Measurements from ENCODE around the gene BAIAP2L1.

BAIAP2L1 gene

GRCh38 chr7:98357751-98358161 lies 43.1 kb downstream of the BAIAP2L1 start:
- peak; percentile 40 for DNase-seq (ENCODE audit: low read depth)

GRCh38 chr7:98355250-98355538 lies 45.7 kb downstream of the BAIAP2L1 start:
- DNase-seq (ENCODE audit: low read depth), result no peak

DNA sequence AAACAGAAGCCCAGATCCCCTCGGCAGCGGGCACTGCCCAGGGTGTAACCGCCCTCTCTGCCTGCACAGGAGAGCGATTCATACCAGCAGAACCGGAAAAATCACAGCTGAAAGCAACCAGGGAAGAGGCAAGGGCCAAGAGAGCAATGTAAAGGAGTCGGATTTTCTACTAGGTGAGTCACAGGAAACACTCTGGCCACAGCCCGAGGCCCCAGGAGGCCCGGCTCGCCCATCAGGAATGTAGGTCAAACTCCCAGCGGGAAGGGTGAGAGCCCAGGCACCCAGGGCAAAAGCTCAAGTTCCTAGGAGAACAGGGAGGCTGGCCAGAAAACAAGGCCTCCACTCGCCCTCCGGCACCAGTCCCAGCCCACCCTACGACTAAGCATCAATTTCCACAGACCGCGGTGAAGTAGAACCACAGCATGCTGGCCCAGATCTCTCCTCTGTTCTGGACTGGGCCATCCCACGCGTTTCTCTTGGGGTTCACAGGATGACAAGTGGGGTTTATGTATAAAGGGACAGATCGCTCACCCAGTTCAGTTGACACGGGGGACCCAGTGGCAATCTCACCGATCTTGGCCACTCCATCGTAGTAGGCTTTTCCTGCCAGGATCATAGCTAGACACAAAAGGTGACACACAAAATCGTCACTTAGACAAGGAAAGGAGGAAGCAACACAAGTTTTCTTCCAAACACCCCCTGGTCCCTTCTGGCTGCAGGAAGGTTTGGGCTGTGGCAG lies 46.2 kb downstream of the BAIAP2L1 start:
- peak; percentile 58 for DNase-seq (ENCODE audit: low read depth)

DNA sequence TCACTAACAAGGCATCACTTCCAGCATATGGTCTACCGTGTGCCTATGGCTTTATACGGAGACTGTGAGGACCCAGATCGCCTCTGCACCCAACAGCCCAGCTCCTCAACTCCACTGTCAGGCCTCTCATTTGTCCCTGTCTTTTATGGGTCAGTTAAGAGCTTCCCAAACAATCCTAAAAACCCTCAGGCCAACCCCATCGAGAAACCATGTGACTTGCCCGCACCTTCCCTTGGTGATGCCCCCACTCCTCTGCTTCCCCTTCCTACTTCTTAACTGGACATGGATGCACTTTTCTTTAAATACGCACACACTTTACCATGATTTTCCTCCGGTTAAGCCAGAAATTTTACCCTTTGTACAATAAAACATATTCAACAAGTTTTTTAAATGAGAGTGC lies 46.8 kb downstream of the BAIAP2L1 start:
- DNase-seq (ENCODE audit: low read depth), result no peak

- peak; percentile 57 for DNase-seq (ENCODE audit: low read depth)
Observed at GRCh38 chr7:98352621-98353020, 48.3 kb downstream of the BAIAP2L1 start.

- DNase-seq (ENCODE audit: low read depth), result no peak
Observed at GRCh38 chr7:98351136-98351535, 49.8 kb downstream of the BAIAP2L1 start.

DNA sequence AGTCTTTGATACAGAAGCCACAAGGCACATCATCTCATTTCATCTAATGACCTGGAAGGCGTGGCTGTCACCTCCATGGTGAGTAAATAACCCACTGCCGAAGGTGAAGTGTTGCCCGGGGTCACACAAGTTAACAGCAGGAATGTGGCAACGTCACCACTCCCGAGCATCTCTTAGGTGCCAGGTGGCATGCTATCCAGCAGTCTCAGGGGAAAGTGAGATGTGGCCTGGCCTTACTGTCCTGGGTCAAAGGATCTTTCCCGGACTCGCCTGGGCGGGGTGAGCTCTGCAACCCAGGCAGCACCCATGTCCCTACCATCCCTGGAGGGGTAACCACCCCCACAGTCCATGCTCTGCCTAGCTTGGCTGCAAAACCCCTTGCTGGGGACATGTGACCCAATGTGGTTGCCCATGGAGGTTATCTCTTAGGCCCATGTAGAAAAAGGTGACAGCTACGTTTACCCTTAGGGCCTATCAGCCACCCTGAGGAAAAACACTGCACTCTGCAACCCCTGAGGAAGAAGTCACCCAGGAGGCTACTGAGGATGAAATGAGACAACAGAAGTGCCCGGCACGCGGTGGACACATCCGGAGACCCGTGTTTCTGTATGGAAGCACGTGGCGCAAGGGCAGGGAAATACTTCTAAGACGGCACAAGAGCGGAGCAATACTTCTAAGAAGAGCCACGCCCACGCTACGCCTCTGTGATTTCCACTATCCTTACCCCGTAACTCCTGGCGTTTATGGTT lies 52.0 kb downstream of the BAIAP2L1 start:
- no peak for DNase-seq (ENCODE audit: low read depth)

DNA sequence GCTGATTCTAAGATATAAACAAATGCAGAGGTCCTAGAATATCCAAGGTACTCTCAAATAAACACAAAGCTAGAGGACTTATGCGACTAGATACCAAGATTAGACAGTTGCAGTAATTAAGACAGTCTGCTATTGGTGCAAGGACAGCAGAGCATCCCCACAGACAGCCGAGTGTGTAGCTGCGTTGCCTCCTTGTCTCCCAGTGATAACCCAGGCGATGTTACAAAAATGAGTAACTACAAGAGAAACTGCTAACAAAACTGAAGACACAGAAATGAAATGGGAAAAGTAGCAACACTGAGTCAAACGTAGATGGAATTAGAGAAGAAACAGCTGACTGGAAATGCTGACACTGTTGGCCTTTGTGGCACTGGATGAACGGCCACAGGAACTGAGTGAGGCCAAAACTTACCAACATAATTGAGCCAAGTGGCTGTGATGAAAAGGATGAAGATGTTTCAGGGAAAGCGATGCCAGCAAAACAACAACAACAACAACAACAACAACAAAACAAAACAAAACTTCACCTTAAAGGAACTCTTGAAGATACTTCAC lies 54.3 kb downstream of the BAIAP2L1 start:
- no peak for DNase-seq (ENCODE audit: low read depth)

GRCh38 chr7:98341106-98341505 lies 59.8 kb downstream of the BAIAP2L1 start:
- DNase-seq (ENCODE audit: low read depth), result peak; percentile 72

GRCh38 chr7:98339043-98339442 lies 61.8 kb downstream of the BAIAP2L1 start:
- DNase-seq (ENCODE audit: low read depth), result no peak

DNA sequence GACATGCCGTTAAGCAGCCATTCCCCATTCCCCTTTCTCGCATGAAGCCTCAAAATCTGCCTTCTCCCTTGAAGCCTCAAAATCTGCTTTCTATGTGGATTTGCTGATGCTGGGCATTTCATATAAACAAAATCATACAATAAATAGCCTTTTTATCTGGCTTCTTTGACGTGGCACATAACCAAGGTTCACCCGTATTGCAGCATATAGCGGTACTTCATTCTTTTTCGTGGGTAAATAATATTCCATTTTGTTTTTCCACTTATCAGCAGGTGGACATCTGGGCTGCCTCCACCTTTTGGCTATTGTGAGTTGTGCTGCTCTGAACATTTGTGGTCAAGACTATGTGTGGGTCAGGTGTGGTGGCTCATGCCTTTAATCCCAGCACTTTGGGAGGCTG lies 62.4 kb downstream of the BAIAP2L1 start:
- DNase-seq (ENCODE audit: low read depth), result no peak

DNA sequence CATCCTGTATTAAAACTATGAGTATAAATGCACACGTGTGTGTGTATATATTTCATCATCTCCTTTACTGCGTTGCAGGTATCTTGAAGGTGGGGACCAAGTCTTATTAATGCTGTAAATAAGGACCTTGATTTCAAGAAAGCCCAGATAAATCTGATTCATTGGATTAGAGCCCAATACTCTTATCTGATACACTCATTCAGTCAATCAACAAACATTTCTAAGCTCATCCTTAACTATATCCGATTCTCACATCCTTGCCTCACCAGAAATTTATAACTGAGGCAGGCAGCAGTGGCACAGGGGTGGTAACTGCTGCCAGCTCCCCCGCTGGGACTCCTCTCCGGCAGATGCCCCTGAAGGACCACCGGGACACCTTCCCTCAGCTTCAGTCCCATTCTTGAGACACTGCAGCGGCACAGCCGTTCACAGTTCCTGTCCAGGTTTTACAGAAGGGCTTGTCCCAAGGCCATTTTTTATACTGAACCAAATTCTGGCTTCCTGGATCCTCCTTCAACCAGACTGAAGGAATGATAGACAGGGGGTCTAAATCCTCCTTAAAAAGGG lies 65.4 kb downstream of the BAIAP2L1 start:
- no peak for DNase-seq (ENCODE audit: low read depth)

- no peak for DNase-seq (ENCODE audit: low read depth)
Observed at GRCh38 chr7:98334081-98334480, 66.8 kb downstream of the BAIAP2L1 start.

DNA sequence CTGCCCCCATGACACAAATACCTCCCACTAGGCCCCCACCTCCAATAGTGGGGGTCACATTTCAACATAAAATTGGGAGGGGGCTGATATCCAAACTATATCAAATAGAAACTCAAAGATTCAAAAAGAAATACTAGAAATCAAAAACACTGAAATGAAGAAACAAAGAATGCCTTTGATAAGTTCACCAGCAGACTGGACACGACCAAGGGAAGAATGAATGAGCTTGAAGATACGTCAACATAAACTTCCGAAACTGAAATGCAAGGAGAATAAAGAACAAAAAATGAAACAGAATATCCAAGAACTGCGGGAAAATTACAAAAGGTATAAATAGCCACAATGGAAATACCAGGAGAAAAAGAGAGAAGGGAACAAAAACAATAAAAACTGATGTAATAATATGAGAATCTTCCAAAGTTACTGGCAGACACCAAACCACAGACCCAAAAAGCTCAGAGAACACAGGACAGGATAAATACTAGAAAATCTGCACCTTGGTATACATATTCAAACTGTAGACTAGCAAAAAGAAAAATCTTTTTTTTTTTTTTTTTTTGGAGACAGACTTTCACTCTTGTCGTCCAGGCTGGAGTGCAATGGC lies 69.9 kb downstream of the BAIAP2L1 start:
- DNase-seq (ENCODE audit: low read depth), result no peak

GRCh38 chr7:98329791-98330373 lies 71.0 kb downstream of the BAIAP2L1 start:
- no peak for DNase-seq (ENCODE audit: low read depth)

DNA sequence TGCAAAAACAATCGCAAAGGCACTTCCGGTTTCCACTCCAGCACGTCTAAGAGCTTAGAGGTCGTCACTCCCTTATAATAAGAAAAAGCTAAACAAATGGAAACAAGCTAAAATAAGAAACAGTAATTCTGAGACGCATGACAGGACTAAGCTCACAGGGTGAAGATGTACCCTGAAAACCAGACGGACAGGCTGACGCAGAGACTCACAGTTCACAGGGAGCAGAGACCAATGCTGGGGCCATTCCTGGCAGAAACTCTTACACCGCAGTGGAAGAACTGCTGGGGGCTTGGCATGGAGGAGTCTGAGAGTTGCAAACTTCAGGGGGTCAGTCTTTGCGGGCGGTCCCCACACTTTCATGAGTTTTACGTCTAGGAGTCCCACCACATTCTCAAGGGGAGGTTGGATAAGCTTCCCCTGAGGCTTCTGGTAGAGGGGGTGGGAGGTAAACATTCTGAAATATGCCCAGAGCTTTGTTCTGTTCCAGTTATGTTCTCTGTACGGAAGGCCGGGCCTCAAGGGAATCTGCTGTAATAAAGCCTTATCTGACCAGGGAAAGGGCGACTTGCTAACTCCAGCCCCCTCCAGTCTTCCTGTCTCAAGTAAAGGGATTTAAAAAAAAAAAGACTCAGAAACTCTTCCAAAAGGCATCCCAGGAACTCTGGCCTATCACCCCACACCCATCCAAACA lies 71.6 kb downstream of the BAIAP2L1 start:
- DNase-seq (ENCODE audit: low read depth), result no peak

DNA sequence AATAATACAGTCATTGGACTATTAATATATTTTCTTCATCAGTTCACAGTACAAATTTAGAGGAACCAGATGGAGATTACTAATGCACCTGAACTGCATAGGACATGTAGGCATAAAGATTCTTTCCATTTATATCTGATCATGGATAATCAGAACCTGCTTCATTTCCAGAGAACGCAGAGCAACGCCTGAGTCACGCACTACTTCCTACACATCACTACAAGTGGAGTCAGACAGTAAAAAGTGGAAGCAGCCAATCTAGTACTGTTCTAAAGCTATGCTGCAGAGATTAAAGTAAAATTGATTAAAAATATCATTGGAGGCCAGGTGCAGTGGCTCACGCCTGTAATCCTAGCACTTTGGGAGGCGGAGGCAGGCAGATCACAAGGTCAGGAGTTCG lies 76.1 kb downstream of the BAIAP2L1 start:
- no peak for DNase-seq (ENCODE audit: low read depth)

GRCh38 chr7:98323597-98324322 lies 77.1 kb downstream of the BAIAP2L1 start:
- DNase-seq (ENCODE audit: low read depth), result no peak

DNA sequence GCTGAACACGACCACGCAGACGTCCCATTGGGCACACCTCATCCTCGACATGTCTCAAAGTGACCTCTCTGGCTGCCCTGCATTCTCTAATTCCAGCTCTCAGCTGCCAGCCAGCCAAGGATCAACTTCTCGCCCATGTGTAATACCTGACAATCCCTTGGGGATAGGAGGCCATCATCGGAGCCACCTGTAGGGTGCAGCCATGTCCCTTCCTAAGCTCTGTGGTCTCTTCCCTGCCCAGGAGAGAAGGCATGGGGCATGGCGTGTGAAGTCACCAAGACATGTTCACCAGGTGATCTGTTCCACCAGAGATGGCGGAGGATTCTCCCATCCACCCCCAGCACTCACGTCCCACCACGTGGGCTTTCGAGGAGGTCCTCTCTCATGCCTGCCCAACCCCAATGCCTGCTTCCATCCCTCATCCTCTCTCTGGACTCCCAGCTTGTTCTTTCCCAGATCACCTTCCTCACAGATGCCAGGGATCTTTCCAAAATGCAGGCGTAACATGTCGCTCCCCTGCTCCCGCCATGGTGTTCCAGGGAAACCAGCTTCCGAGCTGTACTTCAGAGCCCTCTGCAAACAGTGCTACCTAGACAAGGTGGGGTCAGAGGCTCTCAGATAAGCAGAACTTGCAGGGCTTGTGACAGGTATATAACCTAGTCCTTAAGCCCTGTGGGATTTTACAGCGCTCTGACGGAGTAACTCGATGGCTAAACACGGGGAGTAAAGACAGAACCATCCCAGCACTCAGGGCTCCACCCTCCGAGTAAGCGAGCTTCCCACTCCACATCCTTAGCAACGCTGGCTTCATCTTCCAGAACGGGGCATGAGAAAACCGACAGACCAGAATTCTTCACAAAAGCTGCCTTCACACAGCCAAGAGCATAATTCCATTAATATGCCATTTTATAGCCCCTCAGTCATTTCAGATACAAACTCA lies 78.3 kb downstream of the BAIAP2L1 start:
- DNase-seq (ENCODE audit: low read depth), result no peak

GRCh38 chr7:98321301-98321700 lies 79.6 kb downstream of the BAIAP2L1 start:
- no peak for DNase-seq (ENCODE audit: low read depth)

Measured in stromal cell of bone marrow (primary cell).